GM15510 (cell line): ENCODE data around the gene KCNIP1.

ENCODE experiments used
- POLR2A ChIP-seq: IDR thresholded peaks from 3 replicates; pipeline ENCODE4 v1.6.1; 2011; ENCODE audit warnings: borderline replicate concordance; ENCODE audit not compliant: insufficient read length; ENCODE audit errors: extremely low read depth

Gene KCNIP1

GRCh38 chr5:170651604-170652277 lies 147.9 kb downstream of the KCNIP1 start:
- no peak for TF ChIP-seq POLR2A

- TF ChIP-seq POLR2A = no peak
Measured at GRCh38 chr5:170655476-170655875, 151.7 kb downstream of the KCNIP1 start.

- TF ChIP-seq POLR2A = no peak
Measured at GRCh38 chr5:170655920-170656319, 152.1 kb downstream of the KCNIP1 start.

GRCh38 chr5:170656346-170656745 lies 152.5 kb downstream of the KCNIP1 start:
- TF ChIP-seq POLR2A = no peak

- TF ChIP-seq POLR2A = no peak
Measured at GRCh38 chr5:170660531-170660930, 156.7 kb downstream of the KCNIP1 start.

- TF ChIP-seq POLR2A = no peak
Measured at GRCh38 chr5:170662966-170663365, 159.1 kb downstream of the KCNIP1 start.

- no peak for TF ChIP-seq POLR2A
Measured at GRCh38 chr5:170678811-170679210, 175.0 kb downstream of the KCNIP1 start.

GRCh38 chr5:170681013-170681433 lies 177.2 kb downstream of the KCNIP1 start:
- no peak for TF ChIP-seq POLR2A

- no peak for TF ChIP-seq POLR2A
Measured at GRCh38 chr5:170691657-170692056, 187.8 kb downstream of the KCNIP1 start.

- no peak for TF ChIP-seq POLR2A
Measured at GRCh38 chr5:170693701-170694100, 189.9 kb downstream of the KCNIP1 start.

GRCh38 chr5:170694911-170695310 lies 191.1 kb downstream of the KCNIP1 start:
- no peak for TF ChIP-seq POLR2A

GRCh38 chr5:170697031-170697430 lies 193.2 kb downstream of the KCNIP1 start:
- TF ChIP-seq POLR2A = no peak

GRCh38 chr5:170700503-170700902 lies 196.7 kb downstream of the KCNIP1 start:
- no peak for TF ChIP-seq POLR2A

GRCh38 chr5:170701334-170701733 lies 197.5 kb downstream of the KCNIP1 start:
- no peak for TF ChIP-seq POLR2A

- TF ChIP-seq POLR2A = no peak
Measured at GRCh38 chr5:170704417-170705192, 200.8 kb downstream of the KCNIP1 start.

GRCh38 chr5:170709640-170710039 lies 205.8 kb downstream of the KCNIP1 start:
- TF ChIP-seq POLR2A = no peak
